C4-2B (cell line): ENCODE data around the gene SNRNP200.
"Not testable (repeated sequence)": the region's sequence is repeated elsewhere in the genome, so short reads cannot be mapped to it uniquely, and the experiment has no call there.

Experiments used
- H3K27ac ChIP-seq: fragments of 450-650 bp; 2 replicates; pipeline ENCODE4 v1.5.1; 2017
- ZFX ChIP-seq: fragments of 450-650 bp; IDR thresholded peaks from 2 replicates; pipeline ENCODE4 v1.6.1; 2017
- TF ChIP-seq, protein P1 (sequence below): fragments of 450-650 bp; conservative IDR thresholded peaks from 2 replicates; pipeline ENCODE4 v1.5.1; 2017; ENCODE audit warnings: mild to moderate bottlenecking

SNRNP200 gene

GRCh38 chr2:96262306-96262705, 43.0 kb downstream of the SNRNP200 start:
- TF ChIP-seq, protein P1, sequence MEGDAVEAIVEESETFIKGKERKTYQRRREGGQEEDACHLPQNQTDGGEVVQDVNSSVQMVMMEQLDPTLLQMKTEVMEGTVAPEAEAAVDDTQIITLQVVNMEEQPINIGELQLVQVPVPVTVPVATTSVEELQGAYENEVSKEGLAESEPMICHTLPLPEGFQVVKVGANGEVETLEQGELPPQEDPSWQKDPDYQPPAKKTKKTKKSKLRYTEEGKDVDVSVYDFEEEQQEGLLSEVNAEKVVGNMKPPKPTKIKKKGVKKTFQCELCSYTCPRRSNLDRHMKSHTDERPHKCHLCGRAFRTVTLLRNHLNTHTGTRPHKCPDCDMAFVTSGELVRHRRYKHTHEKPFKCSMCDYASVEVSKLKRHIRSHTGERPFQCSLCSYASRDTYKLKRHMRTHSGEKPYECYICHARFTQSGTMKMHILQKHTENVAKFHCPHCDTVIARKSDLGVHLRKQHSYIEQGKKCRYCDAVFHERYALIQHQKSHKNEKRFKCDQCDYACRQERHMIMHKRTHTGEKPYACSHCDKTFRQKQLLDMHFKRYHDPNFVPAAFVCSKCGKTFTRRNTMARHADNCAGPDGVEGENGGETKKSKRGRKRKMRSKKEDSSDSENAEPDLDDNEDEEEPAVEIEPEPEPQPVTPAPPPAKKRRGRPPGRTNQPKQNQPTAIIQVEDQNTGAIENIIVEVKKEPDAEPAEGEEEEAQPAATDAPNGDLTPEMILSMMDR, result no peak
- TF ChIP-seq ZFX, result no peak
- peak overlapping the region; percentile 74; the same call in 1 of the 2 replicates for H3K27ac ChIP-seq

DNA sequence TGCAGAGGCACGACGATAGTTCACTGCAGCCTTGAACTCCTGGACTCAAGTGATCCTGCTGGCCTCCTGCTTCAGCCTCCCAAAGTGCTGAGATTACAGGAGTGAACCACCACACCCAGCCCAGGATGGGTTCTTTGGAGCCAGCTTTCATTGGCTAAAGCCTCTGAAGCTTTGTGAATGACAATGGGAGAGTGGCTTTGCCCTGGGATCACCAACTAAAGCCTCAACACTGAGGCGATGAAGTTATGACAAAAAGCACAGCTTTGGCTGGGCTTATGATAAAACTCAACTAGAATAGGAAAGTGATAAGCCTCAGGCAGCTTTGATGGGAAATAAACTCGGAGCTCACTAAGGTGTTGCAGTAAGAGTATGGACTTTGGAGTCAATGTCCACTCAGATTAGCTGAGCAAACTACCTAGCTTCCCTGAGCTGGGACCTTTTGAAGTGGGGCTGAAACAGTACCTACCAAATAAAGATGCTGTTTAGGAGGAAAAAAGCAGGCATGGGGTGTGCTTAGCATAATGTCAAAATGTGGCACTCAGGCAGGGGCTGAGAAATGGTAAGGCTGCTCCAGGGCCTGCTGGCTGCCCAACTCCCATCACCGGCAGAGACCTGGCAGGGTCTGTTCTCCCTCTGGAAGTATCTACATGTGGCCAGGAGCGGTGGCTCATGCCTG, 43.9 kb downstream of the SNRNP200 start:
- peak overlapping the region; percentile 74 for H3K27ac ChIP-seq
- TF ChIP-seq, protein P1, result no peak
- no peak for TF ChIP-seq ZFX

- TF ChIP-seq ZFX, result 0 out of 2 replicates have a peak, but pooled peaks have one; percentile 18
- TF ChIP-seq, protein P1, result peak; percentile 75
- peak overlapping the region; percentile 74 for H3K27ac ChIP-seq
These were observed 44.7 kb downstream of the SNRNP200 start for GRCh38 chr2:96260387-96261260.

GRCh38 chr2:96259497-96259921, 45.8 kb downstream of the SNRNP200 start:
- H3K27ac ChIP-seq, result peak overlapping the region; percentile 74
- no peak for TF ChIP-seq ZFX
- TF ChIP-seq, protein P1, result no peak

DNA sequence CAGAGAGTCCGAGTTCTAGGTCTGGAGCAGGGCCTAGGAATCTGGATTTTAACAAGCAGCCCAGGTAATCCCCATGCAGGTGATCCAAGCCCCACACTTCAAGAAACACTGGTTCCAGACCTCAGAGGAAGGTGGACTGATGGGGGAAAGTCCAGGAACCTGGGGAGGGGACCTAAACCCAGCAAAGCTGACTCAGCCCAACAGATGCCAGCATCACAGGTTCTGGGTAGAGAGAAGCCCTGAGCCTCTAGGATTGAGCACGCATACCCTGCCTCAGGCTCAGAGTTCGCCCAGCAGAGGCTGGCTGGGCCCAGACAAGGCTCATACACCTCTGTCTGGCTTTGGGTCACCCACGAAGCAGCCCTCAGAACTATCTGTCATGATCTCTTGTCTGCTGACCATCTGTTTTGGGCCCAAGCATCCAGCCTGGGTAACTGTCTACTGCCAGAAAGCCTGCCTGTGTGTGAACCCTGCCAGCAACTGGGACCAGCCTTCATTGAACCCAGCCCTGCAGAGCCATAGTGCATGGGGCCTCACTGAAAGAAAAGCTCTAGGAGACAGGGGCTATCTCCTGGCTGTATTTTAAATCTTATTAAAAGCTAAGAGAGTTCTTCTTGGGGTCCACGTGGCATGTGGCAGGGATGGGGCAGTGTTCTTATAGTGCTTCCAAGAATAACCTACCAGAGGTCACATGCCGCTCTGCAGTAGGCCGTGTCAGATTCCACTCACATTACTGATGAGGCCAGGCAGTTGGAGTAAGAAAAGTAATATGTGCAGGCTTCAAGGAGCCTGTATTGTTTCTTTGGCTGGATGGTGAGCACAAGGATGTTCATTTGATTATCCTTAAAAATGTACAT, 47.0 kb downstream of the SNRNP200 start:
- no peak overlapping the region for H3K27ac ChIP-seq
- TF ChIP-seq, protein P1, result no peak
- no peak for TF ChIP-seq ZFX

GRCh38 chr2:96257744-96258143, 47.6 kb downstream of the SNRNP200 start:
- H3K27ac ChIP-seq, result not testable (repeated sequence)

- H3K27ac ChIP-seq, result no peak overlapping the region
- no peak for TF ChIP-seq ZFX
- TF ChIP-seq, protein P1, result no peak
These were observed 48.7 kb downstream of the SNRNP200 start for GRCh38 chr2:96256611-96257113.
